ENCODE results near the gene CATSPERD.
"Not testable (repeated sequence)": the region's sequence is repeated elsewhere in the genome, so short reads cannot be mapped to it uniquely, and the experiment has no call there.

DNA sequence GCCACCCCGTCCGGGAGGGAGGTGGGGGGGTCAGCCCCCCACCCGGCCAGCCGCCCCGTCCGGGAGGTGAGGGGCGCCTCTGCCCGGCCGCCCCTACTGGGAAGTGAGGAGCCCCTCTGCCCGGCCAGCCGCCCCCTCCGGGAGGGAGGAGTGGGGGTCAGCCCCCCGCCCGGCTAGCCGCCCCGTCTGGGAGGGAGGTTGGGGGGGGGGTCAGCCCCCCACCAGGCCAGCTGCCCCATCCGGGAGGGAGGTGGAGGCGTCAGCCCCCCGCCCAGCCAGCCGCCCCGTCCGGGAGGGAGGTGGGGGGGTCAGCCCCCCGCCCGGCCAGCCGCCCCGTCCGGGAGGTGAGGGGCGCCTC is 18.4 kb upstream of the CATSPERD start:
- TF ChIP-seq POLR2AphosphoS5 (IDR thresholded peaks at IDR 0.05; ENCODE audit: borderline replicate concordance, low read depth, low read length); EZH2 (IDR thresholded peaks at IDR 0.05): not testable (repeated sequence)
